Smooth muscle cell (in vitro differentiated cells): ENCODE data around the gene FAM124A. TPM values are rescaled to one million over a fixed set of nuclear protein-coding genes. Genes with fewer than 3 reads are reported as not detected.
A peak's percentile ranks its signal among the peaks of the same experiment; 100 is the strongest.

Experiments
- DNase-seq: peaks from one replicate; lab custom pipeline; 2025; ENCODE audit not compliant: unreplicated experiment; lab: John Stamatoyannopoulos, UW
- H2AFZ ChIP-seq: fragments of 200-600 bp; sonication (generic); 2 replicates; pipeline ENCODE4 v1.6.0; 2016; ENCODE audit warnings: antibody characterized with exemption, low read depth, mild to moderate bottlenecking
- H3F3A ChIP-seq: fragments of 200-600 bp; sonication (generic); 2 replicates; pipeline ENCODE4 v1.6.0; 2017; ENCODE audit warnings: antibody characterized with exemption, low read depth
- H3K27ac ChIP-seq: fragments of 200-600 bp; sonication (generic); 2 replicates; pipeline ENCODE4 v1.5.1; 2016; ENCODE audit warnings: low read depth, mild to moderate bottlenecking
- H3K27me3 ChIP-seq: fragments of 200-600 bp; sonication (generic); 2 replicates; pipeline ENCODE4 v1.6.1; 2016; ENCODE audit warnings: low read depth, mild to moderate bottlenecking
- H3K36me3 ChIP-seq: fragments of 200-600 bp; sonication (generic); 2 replicates; pipeline ENCODE4 v1.5.1; 2016; ENCODE audit warnings: low read depth
- H3K4me1 ChIP-seq: fragments of 200-600 bp; sonication (generic); 2 replicates; pipeline ENCODE4 v1.5.1; 2016; ENCODE audit warnings: low read depth
- H3K4me2 ChIP-seq: fragments of 200-600 bp; sonication (generic); 2 replicates; pipeline ENCODE4 v1.6.0; 2016; ENCODE audit warnings: mild to moderate bottlenecking
- H3K4me3 ChIP-seq: fragments of 200-600 bp; sonication (generic); 2 replicates; pipeline ENCODE4 v1.5.1; 2016; ENCODE audit warnings: mild to moderate bottlenecking
- H3K79me2 ChIP-seq: fragments of 200-600 bp; sonication (generic); 2 replicates; pipeline ENCODE4 v1.6.0; 2016; ENCODE audit warnings: low read depth, mild to moderate bottlenecking
- H3K9ac ChIP-seq: fragments of 200-600 bp; sonication (generic); 2 replicates; pipeline ENCODE4 v1.6.0; 2016; ENCODE audit warnings: low read depth
- H3K9me3 ChIP-seq: fragments of 200-600 bp; sonication (generic); replicated peaks from 2 replicates; pipeline ENCODE4 v1.5.1; 2016; ENCODE audit warnings: low read depth
- H4K20me1 ChIP-seq: fragments of 200-600 bp; sonication (generic); 2 replicates; pipeline ENCODE4 v1.6.0; 2016; ENCODE audit warnings: low read depth
- CTCF ChIP-seq: fragments of 200-600 bp; sonication (generic); IDR thresholded peaks from 2 replicates; pipeline ENCODE4 v1.5.1; 2017; ENCODE audit warnings: borderline replicate concordance, mild to moderate bottlenecking, antibody characterized with exemption; ENCODE audit not compliant: insufficient read depth, poor library complexity, severe bottlenecking
- WGBS: methylation state at CpG from one replicate; pipeline ENCODE4 v1.1.7; 2016; ENCODE audit warnings: low lambda C conversion rate; 5-methylcytosine and 5-hydroxymethylcytosine counted together
- polyA plus RNA-seq: library from polyadenylated mRNA; unstranded; fragments of >200 nt; fragmentation: Nextera tagmentation; extraction: Ambion mirVana; gene quantifications from 2 replicates; pipeline ENCODE4 v1.2.1, GENCODE V29; 2016
- total RNA-seq: library from RNA; depleted of rRNA; stranded (reverse); fragments of >200 nt; gene quantifications from 2 replicates; pipeline ENCODE4 v1.2.3, GENCODE V29; 2014

The FAM124A gene
- total and polyA plus RNA-seq, 2 experiments from 2014 or later: 0.06 TPM; not detected in 1

- Histone ChIP-seq H2AFZ (no peak overlapping the region), H3K79me2 (no peaks in the 10 kb centered on the region), H4K20me1 (no peaks in the 10 kb centered on the region), H3K4me1 (peaks cover 12% of the 10 kb centered on the region), H3K27ac (no peak overlapping the region), H3K9ac (no peak overlapping the region), H3K27me3 (no peaks in the 10 kb centered on the region), H3K9me3 (no peaks in the 10 kb centered on the region), H3F3A (no peaks in the 10 kb centered on the region), H3K4me3 (no peak overlapping the region), H3K4me2 (no peak overlapping the region), H3K36me3 (no peaks in the 10 kb centered on the region)
- peak; percentile 3 for TF ChIP-seq CTCF
- whole genome bisulfite sequencing: 78% methylated on average over 8 of the region's 8 CpGs
- no peak for DNase-seq
Measured at GRCh38 chr13:51262501-51263211, 40.5 kb downstream of the FAM124A start.

- no peak overlapping the region for H3K4me3 ChIP-seq
- no peak for DNase-seq
- H3K79me2 ChIP-seq: no peaks in the 10 kb centered on the region
- no peak overlapping the region for H3K9ac ChIP-seq
- H2AFZ ChIP-seq: no peak overlapping the region
- H3K27ac ChIP-seq: no peak overlapping the region
- no peak overlapping the region for H3K4me2 ChIP-seq
- H3K9me3 ChIP-seq: no peaks in the 10 kb centered on the region
- no peaks in the 10 kb centered on the region for H3F3A ChIP-seq
- no peak for TF ChIP-seq CTCF
- H3K27me3 ChIP-seq: no peaks in the 10 kb centered on the region
- 95% methylated on average over 1 of the region's 1 CpG for WGBS
- H3K4me1 ChIP-seq: peaks cover 19% of the 10 kb centered on the region
- no peaks in the 10 kb centered on the region for H4K20me1 ChIP-seq
- no peaks in the 10 kb centered on the region for H3K36me3 ChIP-seq
Measured at GRCh38 chr13:51266642-51267041, 44.4 kb downstream of the FAM124A start.

GRCh38 chr13:51267622-51268021, 45.4 kb downstream of the FAM124A start:
- DNase-seq: no peak
- no peak overlapping the region for H2AFZ ChIP-seq
- H3K9ac ChIP-seq: no peak overlapping the region
- H3K9me3 ChIP-seq: no peaks in the 10 kb centered on the region
- H3K4me1 ChIP-seq: peaks cover 14% of the 10 kb centered on the region
- no peak overlapping the region for H3K4me2 ChIP-seq
- WGBS: 90% methylated on average over 6 of the region's 6 CpGs
- no peaks in the 10 kb centered on the region for H3K36me3 ChIP-seq
- no peaks in the 10 kb centered on the region for H3F3A ChIP-seq
- no peaks in the 10 kb centered on the region for H4K20me1 ChIP-seq
- no peaks in the 10 kb centered on the region for H3K27me3 ChIP-seq
- no peak overlapping the region for H3K27ac ChIP-seq
- TF ChIP-seq CTCF: no peak
- no peaks in the 10 kb centered on the region for H3K79me2 ChIP-seq
- H3K4me3 ChIP-seq: no peak overlapping the region

GRCh38 chr13:51269039-51269438, 46.8 kb downstream of the FAM124A start:
- TF ChIP-seq CTCF: no peak
- Histone ChIP-seq H3K27ac (no peak overlapping the region), H3K4me1 (peaks cover 7% of the 10 kb centered on the region), H2AFZ (no peak overlapping the region), H4K20me1 (no peaks in the 10 kb centered on the region), H3K36me3 (no peaks in the 10 kb centered on the region), H3K4me2 (no peak overlapping the region), H3F3A (no peaks in the 10 kb centered on the region), H3K9me3 (no peaks in the 10 kb centered on the region), H3K27me3 (no peaks in the 10 kb centered on the region), H3K9ac (no peak overlapping the region), H3K79me2 (no peaks in the 10 kb centered on the region), H3K4me3 (no peak overlapping the region)
- DNase-seq: no peak
